Adrenal gland (tissue), 5 donors: ENCODE data around the gene FAIM.

ENCODE experiments used
- POLR2A ChIP-seq, 2 donors: fragments of 450-650 bp; IDR thresholded peaks; one replicate each; pipeline ENCODE4 v1.6.1; 2017; ENCODE audit warnings: antibody characterized with exemption in 2 of 2, mild to moderate bottlenecking in 2 of 2, moderate library complexity in 1 of 2
- TF ChIP-seq, protein P1 (sequence below), 6 experiments: fragments of 450-650 bp in 4 of 6; fragments of 200-600 bp in 2 of 6; sonication (generic) in 1 of 6; IDR thresholded peaks; 1 replicate in 5 of 6; 2 replicates in 1 of 6; pipeline versions ENCODE4 v1.5.1 to v1.8.0; 2016 to 2021; ENCODE audit warnings: antibody characterized with exemption in 6 of 6, mild to moderate bottlenecking in 2 of 6, moderate library complexity in 1 of 6
- donor health status: DM: no; HTN: no; CAD: no.

DNA sequence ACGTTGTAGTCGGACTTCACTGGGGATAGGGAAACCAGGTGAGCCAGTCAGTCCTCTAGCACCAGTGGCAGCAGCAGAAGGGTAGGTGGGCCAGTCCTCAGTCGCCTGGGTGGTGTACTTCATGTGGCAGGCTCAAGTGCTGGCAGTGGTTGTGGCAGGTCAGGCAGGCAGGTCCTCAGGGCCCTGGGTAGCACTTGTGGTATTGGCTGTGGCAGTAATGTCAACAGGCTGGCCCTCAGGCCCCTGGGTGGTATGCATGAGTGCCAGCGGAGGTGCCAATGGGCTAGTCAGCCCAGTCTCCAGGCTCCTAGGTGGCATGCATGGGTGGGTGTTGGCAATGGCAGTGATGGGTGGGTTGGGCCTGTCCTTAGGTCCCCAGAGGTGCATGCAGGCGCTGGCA is 40.6 kb downstream of the FAIM start:
- TF ChIP-seq, protein P1, sequence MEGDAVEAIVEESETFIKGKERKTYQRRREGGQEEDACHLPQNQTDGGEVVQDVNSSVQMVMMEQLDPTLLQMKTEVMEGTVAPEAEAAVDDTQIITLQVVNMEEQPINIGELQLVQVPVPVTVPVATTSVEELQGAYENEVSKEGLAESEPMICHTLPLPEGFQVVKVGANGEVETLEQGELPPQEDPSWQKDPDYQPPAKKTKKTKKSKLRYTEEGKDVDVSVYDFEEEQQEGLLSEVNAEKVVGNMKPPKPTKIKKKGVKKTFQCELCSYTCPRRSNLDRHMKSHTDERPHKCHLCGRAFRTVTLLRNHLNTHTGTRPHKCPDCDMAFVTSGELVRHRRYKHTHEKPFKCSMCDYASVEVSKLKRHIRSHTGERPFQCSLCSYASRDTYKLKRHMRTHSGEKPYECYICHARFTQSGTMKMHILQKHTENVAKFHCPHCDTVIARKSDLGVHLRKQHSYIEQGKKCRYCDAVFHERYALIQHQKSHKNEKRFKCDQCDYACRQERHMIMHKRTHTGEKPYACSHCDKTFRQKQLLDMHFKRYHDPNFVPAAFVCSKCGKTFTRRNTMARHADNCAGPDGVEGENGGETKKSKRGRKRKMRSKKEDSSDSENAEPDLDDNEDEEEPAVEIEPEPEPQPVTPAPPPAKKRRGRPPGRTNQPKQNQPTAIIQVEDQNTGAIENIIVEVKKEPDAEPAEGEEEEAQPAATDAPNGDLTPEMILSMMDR (IDR thresholded peaks at IDR 0.05), result no peak
- no peak for TF ChIP-seq POLR2A (IDR thresholded peaks at IDR 0.05)
